GM21529 (cell line): ENCODE data around the gene TAF1L.
A peak's percentile ranks its signal among the peaks of the same experiment; 100 is the strongest.

ENCODE experiments used
- ATAC-seq: cut with Tn5 transposase; IDR thresholded peaks from one replicate; pipeline ENCODE4 v1.9.1; 2021; ENCODE audit not compliant: unreplicated experiment

TAF1L gene

DNA sequence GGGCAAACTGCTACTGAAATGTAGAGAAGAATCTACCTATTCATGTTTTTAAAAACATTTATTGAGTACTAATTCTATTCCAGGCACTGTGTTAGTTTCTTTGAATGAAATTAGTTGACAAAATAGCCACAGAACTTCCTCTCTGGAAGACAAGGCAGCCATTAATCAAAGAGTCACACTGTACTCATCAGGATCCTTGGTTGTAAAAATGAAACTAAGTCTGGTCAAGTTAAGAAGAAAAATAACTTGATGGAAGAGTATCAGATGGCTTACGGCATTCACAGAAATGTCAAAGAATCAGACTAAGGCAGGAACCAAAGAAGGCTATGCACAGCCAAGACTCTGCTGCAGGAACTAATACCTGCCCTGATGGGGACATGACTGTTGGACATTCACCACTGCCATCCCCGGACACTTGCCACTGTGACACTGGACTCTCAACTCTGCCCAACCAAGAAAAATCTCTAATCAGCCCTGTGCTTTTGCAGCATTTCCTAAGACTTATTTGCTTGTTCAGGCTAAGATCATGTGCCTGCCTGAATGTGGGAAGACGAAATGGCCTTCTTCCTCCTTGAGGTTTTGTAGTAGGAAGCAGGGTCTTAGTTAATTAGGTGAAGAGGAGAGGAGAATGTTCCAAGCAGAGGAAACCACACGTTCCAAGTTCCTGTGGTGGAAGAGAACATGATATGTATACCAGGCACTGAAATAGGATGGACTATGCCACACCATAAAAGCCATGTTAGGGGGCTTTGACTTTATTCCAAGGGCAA lies 39.2 kb downstream of the TAF1L start:
- no peak for ATAC-seq

- no peak for ATAC-seq
Measured at GRCh38 chr9:32590898-32591297, 44.6 kb downstream of the TAF1L start.

DNA sequence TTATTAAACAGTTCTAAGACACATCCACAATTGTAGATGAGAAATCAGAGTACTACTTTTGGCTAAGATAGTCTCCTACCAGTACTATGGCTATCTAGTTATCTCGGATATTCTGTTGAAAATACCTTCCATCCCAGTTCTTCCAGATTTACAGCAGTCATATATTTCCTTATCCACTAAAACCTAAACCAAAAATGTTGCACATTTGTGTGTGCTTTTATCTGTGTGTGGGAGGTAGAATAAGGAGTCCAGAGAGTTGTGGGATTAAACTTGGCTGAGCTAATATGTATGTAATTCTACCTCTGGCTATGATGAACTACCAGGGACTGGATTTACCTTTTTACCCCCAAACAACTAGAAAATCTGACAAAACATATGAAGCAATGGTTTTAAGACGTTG lies 45.0 kb downstream of the TAF1L start:
- no peak for ATAC-seq

GRCh38 chr9:32589083-32589723 lies 46.3 kb downstream of the TAF1L start:
- ATAC-seq, result peak; percentile 67

- ATAC-seq, result peak; percentile 58
Measured at GRCh38 chr9:32587901-32588300, 47.6 kb downstream of the TAF1L start.

GRCh38 chr9:32584784-32585183 lies 50.7 kb downstream of the TAF1L start:
- ATAC-seq, result no peak

DNA sequence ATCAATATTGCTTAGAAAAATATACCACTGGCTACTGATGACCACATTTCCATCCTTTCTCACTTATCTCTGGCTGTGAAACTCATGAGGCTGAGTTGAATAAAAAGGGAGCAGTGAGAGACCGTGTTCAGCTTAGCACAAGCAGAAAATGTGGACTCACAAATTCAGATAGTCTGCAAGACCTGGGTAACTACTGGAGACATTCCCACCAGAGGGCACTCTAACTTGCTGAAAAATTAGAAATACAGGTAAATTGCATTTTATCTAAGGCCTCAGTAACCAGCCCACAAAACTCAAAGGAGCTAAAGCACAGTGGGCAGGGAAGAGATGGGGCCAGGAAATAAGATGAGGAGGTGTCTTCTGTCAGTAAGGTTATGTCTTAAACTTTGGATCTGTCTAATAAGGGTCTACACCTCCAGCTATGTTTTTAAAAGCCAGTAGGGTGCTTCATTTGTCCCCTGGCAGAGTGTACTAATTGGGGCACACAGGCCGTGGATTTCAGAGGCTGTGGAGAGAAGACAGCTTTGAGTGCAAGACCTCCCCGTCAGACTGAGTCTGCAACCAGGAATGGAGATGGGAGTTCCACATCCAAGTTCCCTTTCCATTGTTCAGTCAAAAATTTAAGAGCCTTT lies 53.8 kb downstream of the TAF1L start:
- ATAC-seq, result no peak

- no peak for ATAC-seq
Measured at GRCh38 chr9:32580631-32581300, 54.7 kb downstream of the TAF1L start.

GRCh38 chr9:32579706-32580331 lies 55.6 kb downstream of the TAF1L start:
- ATAC-seq, result peak; percentile 49
